BE2C (cell line): Measurements from ENCODE around the gene TYMS.

Experiments used
- DNase-seq: peaks from one replicate; pipeline ENCODE4 v3.0.0-alpha.2; 2020
- H3K27me3 ChIP-seq: fragments of 250-450 bp; sonication (Bioruptor Pico); 2 replicates; pipeline ENCODE4 v1.5.1; 2020; ENCODE audit warnings: mild to moderate bottlenecking
- H3K36me3 ChIP-seq: fragments of 250-450 bp; sonication (Bioruptor Pico); 2 replicates; pipeline ENCODE4 v1.5.1; 2020; ENCODE audit warnings: mild to moderate bottlenecking
- H3K4me1 ChIP-seq: fragments of 250-450 bp; sonication (Bioruptor Pico); 2 replicates; pipeline ENCODE4 v1.5.1; 2020
- H3K4me3 ChIP-seq: 2 replicates; pipeline ENCODE4 v1.5.1; 2011; ENCODE audit warnings: low read depth, low read length
- H3K9me3 ChIP-seq: fragments of 250-450 bp; sonication (Bioruptor Pico); 2 replicates; pipeline ENCODE4 v1.5.1; 2020
- CTCF ChIP-seq: IDR thresholded peaks from 2 replicates; pipeline ENCODE4 v1.5.1; 2012; ENCODE audit warnings: mild to moderate bottlenecking, low read depth, low read length

The TYMS gene

GRCh38 chr18:615773-616172, 41.7 kb upstream of the TYMS start:
- DNase-seq: no peak
- H3K4me1 ChIP-seq: no peaks in the 10 kb centered on the region
- H3K4me3 ChIP-seq: no peak overlapping the region
- no peaks in the 10 kb centered on the region for H3K9me3 ChIP-seq
- H3K27me3 ChIP-seq: peaks cover 6% of the 10 kb centered on the region
- TF ChIP-seq CTCF: no peak
- no peaks in the 10 kb centered on the region for H3K36me3 ChIP-seq

GRCh38 chr18:616380-616995, 41.0 kb upstream of the TYMS start:
- Histone ChIP-seq H3K4me3 (no peak overlapping the region), H3K4me1 (no peaks in the 10 kb centered on the region), H3K27me3 (peaks cover 7% of the 10 kb centered on the region), H3K9me3 (no peaks in the 10 kb centered on the region), H3K36me3 (no peaks in the 10 kb centered on the region)
- no peak for DNase-seq
- peak; percentile 61 for TF ChIP-seq CTCF

- Histone ChIP-seq H3K27me3 (peaks cover 9% of the 10 kb centered on the region), H3K9me3 (no peaks in the 10 kb centered on the region), H3K4me3 (no peak overlapping the region), H3K36me3 (no peaks in the 10 kb centered on the region), H3K4me1 (no peaks in the 10 kb centered on the region)
- TF ChIP-seq CTCF: no peak
- no peak for DNase-seq
These were observed 39.4 kb upstream of the TYMS start for GRCh38 chr18:617970-618504.

- Histone ChIP-seq H3K4me3 (no peak overlapping the region), H3K36me3 (no peaks in the 10 kb centered on the region), H3K4me1 (no peaks in the 10 kb centered on the region), H3K9me3 (no peaks in the 10 kb centered on the region), H3K27me3 (peaks cover 9% of the 10 kb centered on the region)
- no peak for TF ChIP-seq CTCF
- no peak for DNase-seq
These were observed 38.8 kb upstream of the TYMS start for GRCh38 chr18:618618-619017.

GRCh38 chr18:621291-622043, 36.0 kb upstream of the TYMS start:
- Histone ChIP-seq H3K9me3 (no peaks in the 10 kb centered on the region), H3K4me1 (no peaks in the 10 kb centered on the region), H3K36me3 (no peaks in the 10 kb centered on the region), H3K4me3 (no peak overlapping the region), H3K27me3 (peaks cover 9% of the 10 kb centered on the region)
- DNase-seq: no peak
- no peak for TF ChIP-seq CTCF

- Histone ChIP-seq H3K4me1 (no peaks in the 10 kb centered on the region), H3K4me3 (no peak overlapping the region), H3K9me3 (no peaks in the 10 kb centered on the region), H3K36me3 (no peaks in the 10 kb centered on the region), H3K27me3 (peaks cover 9% of the 10 kb centered on the region)
- no peak for TF ChIP-seq CTCF
- no peak for DNase-seq
These were observed 35.2 kb upstream of the TYMS start for GRCh38 chr18:622289-622688.
